ENCODE measurements around the gene REG3G.

DNA sequence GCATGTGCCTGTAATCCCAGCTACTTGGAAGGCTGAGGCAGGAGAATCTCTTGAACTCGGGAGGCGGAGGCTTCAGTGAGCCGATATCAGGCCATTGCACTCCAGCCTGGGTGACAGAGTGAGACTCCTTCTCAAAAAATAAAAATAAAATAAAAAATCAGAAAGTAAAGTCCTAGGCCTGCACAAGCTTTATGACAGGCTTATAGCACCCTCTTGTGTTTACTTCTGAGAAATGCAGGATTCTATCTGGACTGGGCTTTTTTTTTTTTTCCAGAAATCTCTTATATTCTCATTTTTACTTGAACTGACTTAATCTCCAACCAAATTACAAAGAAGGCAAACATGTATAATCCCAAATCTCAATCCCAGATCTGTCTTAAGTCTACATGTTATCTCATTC is 26.1 kb upstream of the REG3G start:
- TF ChIP-seq POLR2A (IDR thresholded peaks at IDR 0.05; ENCODE audit: low read depth) (no peak), CTCF (IDR thresholded peaks at IDR 0.05) (peak in 1 of 3 experiments; percentile 32)

Measured in esophagus muscularis mucosa (tissue), 3 donors.